Measurements from ENCODE around the gene RAD51B.

GRCh38 chr14:67963545-67963944 is 144.0 kb downstream of the RAD51B start:
- TF ChIP-seq, protein P1, sequence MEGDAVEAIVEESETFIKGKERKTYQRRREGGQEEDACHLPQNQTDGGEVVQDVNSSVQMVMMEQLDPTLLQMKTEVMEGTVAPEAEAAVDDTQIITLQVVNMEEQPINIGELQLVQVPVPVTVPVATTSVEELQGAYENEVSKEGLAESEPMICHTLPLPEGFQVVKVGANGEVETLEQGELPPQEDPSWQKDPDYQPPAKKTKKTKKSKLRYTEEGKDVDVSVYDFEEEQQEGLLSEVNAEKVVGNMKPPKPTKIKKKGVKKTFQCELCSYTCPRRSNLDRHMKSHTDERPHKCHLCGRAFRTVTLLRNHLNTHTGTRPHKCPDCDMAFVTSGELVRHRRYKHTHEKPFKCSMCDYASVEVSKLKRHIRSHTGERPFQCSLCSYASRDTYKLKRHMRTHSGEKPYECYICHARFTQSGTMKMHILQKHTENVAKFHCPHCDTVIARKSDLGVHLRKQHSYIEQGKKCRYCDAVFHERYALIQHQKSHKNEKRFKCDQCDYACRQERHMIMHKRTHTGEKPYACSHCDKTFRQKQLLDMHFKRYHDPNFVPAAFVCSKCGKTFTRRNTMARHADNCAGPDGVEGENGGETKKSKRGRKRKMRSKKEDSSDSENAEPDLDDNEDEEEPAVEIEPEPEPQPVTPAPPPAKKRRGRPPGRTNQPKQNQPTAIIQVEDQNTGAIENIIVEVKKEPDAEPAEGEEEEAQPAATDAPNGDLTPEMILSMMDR (IDR thresholded peaks at IDR 0.05) = no peak
- TF ChIP-seq POLR2A (IDR thresholded peaks at IDR 0.05) = no peak
